HUES48 (cell line): ENCODE measurements around the gene GPR157.
"Not testable (repeated sequence)": the region's sequence is repeated elsewhere in the genome, so short reads cannot be mapped to it uniquely, and the experiment has no call there.

Experiments
- H3K27ac ChIP-seq: one replicate; pipeline ENCODE4 v1.7.0; 2013; ENCODE audit warnings: low read depth, low read length, inconsistent platforms
- H3K27me3 ChIP-seq: 2 replicates; pipeline ENCODE4 v1.6.1; 2013; ENCODE audit warnings: mild to moderate bottlenecking, low read length; ENCODE audit not compliant: control insufficient read depth, insufficient read depth
- H3K36me3 ChIP-seq: 2 replicates; pipeline ENCODE4 v1.6.1; 2013; ENCODE audit warnings: low read length; ENCODE audit not compliant: control insufficient read depth, insufficient read depth
- H3K4me1 ChIP-seq: 2 replicates; pipeline ENCODE4 v1.6.1; 2013; ENCODE audit warnings: mild to moderate bottlenecking, low read length; ENCODE audit not compliant: control insufficient read depth, insufficient read depth
- H3K4me3 ChIP-seq: 2 replicates; pipeline ENCODE4 v1.5.1; 2013; ENCODE audit warnings: mild to moderate bottlenecking, low read depth, low read length
- H3K9ac ChIP-seq: 2 replicates; pipeline ENCODE4 v1.6.1; 2013; ENCODE audit warnings: mild to moderate bottlenecking, low read depth, low read length, moderate library complexity
- H3K9me3 ChIP-seq: 2 replicates; pipeline ENCODE4 v1.6.1; 2013; ENCODE audit warnings: low read length; ENCODE audit not compliant: control insufficient read depth, insufficient read depth

Gene GPR157

DNA sequence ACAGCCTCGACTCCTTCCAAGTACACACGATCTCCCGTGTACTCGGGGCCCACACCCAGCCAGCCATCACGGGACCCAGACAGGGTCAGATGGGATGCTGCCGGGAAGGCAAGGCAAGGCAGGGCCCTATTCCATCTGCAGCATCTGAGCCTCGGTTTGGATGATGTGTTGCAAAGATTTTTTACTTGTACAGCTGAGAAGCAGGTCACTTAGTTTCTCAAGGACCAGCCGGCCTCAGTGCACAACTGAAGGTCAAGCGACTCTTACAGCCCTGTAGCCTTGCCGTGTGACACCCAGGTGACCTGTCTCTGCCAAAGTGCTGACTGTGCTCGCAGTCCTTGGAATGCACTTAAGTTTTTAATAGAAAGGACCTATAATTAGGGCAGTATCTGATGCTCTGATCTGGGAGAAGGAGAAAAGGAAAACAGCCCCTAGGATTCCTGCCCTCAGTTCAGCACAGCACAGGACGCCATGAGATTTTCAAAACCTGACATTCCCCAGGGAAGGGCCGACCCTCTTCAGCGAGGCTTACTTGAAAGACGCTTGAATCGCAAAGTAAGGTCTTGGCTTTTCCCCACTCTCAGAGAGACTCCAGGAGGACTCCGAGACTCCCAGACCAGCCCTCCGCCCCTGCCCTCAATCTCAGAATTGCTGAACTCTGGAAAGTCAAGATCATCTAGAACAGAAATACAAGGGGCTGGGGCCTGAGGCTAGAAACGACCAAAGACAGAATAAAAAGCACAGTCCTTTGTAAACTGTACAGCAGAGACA, 1.3 kb downstream of the GPR157 start:
- H3K4me1 ChIP-seq: peaks cover 3% of the 10 kb centered on the region; the same call in 1 of the 2 replicates
- H3K27me3 ChIP-seq: peaks cover 9% of the 10 kb centered on the region
- H3K9me3 ChIP-seq: no peaks in the 10 kb centered on the region
- no peak overlapping the region for H3K9ac ChIP-seq
- H3K36me3 ChIP-seq: no peaks in the 10 kb centered on the region
- H3K4me3 ChIP-seq: no peak overlapping the region
- no peak overlapping the region for H3K27ac ChIP-seq

DNA sequence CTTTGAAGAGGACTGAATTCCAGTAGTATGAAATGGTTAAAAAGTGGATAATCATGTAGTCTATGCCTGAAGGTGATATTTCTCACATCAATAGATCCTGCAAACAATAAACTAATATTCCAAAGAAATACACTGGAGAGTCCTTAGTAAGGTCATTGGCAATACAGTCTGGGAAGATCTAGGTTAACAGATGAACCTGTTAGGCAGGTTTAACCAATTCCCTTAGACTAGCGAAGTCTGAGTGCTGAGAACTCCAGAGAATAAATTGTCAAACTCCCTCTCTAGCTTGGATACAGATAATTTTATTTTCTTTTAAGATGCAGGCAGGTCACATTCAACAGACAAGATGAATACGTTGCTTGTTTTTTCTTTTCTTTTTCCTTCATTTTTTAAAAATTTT, 2.4 kb downstream of the GPR157 start:
- H3K36me3 ChIP-seq: no peaks in the 10 kb centered on the region

DNA sequence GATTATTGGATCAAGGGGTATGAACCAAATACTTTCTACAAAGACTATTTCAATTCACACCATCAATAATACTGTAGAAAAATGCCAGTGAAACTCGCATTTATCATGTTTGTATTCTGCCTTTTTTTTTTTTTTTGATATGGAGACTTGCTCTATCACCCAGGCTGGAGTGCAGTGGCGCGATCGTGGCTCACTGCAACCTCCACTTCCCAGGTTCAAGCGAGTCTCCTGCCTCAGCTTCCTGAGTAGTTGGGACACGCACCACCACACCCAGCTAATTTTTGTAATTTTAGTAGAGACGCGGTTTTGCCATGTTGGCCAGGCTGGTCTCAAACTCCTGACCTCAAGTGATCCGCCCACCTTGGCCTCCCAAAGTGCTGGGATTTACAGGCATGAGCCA, 3.1 kb downstream of the GPR157 start:
- H3K27ac ChIP-seq, H3K4me3 ChIP-seq, H3K36me3 ChIP-seq, H3K4me1 ChIP-seq, H3K9ac ChIP-seq, H3K9me3 ChIP-seq, H3K27me3 ChIP-seq: not testable (repeated sequence)

More for the DNA sequence above, 2.4 kb downstream of the GPR157 start:
- no peaks in the 10 kb centered on the region for H3K9me3 ChIP-seq
- H3K4me3 ChIP-seq: no peak overlapping the region
- H3K4me1 ChIP-seq: peaks cover 3% of the 10 kb centered on the region; the same call in 1 of the 2 replicates
- no peak overlapping the region for H3K9ac ChIP-seq
- H3K27ac ChIP-seq: no peak overlapping the region
- peaks cover 9% of the 10 kb centered on the region for H3K27me3 ChIP-seq

DNA sequence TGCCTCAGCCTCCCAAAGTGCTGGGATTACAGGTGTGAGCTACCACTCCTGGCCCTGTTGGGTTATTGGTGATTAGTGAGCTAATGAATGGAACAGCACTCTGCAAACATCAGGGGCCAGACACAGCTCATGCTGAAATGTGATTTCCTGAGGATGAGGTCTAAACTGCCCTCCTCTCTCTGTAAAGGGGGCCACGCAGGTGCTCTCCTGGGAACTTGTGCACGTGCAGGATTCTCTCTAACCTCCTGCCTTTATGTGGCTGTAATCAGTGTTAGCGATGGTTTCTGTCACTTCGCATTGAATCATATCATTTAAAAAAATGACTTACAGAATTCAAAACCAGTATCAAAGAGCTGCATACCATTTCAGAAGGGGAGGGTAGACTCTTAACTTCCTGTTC, 3.6 kb downstream of the GPR157 start:
- H3K9me3 ChIP-seq: no peaks in the 10 kb centered on the region

DNA sequence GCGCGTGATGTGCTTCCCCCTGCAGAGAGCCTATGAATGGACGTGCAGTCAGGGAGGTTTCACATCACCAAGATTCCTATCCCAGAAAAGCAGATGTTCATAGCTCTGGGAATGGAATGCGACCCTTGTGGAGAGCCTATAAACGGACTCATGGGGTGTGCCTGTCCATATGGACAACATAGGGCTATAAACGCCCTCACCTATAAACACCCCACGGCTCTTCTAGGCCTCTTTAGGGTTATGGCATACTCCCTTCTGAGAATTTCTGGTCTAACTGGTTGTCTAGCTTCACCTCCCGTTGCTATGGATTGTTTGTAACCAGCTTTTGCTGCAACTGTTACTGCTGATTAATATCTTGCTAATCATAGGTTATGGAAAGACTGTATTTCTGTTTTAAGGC, 4.5 kb downstream of the GPR157 start:
- H3K4me3 ChIP-seq, H3K9ac ChIP-seq, H3K9me3 ChIP-seq, H3K4me1 ChIP-seq, H3K27me3 ChIP-seq, H3K27ac ChIP-seq, H3K36me3 ChIP-seq: not testable (repeated sequence)

More for the DNA sequence above, 3.6 kb downstream of the GPR157 start:
- H3K9ac ChIP-seq: no peak overlapping the region
- H3K36me3 ChIP-seq: no peaks in the 10 kb centered on the region
- H3K27ac ChIP-seq: no peak overlapping the region
- H3K4me1 ChIP-seq: peaks cover 3% of the 10 kb centered on the region; the same call in 1 of the 2 replicates
- no peak overlapping the region for H3K4me3 ChIP-seq
- peaks cover 9% of the 10 kb centered on the region for H3K27me3 ChIP-seq

DNA sequence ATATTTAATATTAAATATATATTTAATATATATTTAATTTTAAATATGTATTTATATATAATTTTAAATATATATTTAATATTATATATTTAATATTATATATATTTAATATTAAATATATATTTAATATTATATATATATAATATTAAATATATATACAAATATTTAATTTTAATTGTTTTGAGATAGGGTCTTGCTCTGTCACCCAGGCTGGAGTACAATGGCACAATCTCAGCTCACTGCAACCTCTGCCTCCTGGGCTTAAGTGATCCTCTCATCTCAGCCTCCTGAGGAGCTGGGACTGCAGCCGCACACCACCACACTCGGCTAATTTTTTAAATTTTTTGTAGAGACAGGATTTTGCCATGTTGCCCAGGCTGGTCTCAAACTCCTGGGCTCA, 5.2 kb downstream of the GPR157 start:
- H3K4me3 ChIP-seq, H3K27me3 ChIP-seq, H3K36me3 ChIP-seq, H3K9ac ChIP-seq, H3K9me3 ChIP-seq, H3K27ac ChIP-seq, H3K4me1 ChIP-seq: not testable (repeated sequence)

DNA sequence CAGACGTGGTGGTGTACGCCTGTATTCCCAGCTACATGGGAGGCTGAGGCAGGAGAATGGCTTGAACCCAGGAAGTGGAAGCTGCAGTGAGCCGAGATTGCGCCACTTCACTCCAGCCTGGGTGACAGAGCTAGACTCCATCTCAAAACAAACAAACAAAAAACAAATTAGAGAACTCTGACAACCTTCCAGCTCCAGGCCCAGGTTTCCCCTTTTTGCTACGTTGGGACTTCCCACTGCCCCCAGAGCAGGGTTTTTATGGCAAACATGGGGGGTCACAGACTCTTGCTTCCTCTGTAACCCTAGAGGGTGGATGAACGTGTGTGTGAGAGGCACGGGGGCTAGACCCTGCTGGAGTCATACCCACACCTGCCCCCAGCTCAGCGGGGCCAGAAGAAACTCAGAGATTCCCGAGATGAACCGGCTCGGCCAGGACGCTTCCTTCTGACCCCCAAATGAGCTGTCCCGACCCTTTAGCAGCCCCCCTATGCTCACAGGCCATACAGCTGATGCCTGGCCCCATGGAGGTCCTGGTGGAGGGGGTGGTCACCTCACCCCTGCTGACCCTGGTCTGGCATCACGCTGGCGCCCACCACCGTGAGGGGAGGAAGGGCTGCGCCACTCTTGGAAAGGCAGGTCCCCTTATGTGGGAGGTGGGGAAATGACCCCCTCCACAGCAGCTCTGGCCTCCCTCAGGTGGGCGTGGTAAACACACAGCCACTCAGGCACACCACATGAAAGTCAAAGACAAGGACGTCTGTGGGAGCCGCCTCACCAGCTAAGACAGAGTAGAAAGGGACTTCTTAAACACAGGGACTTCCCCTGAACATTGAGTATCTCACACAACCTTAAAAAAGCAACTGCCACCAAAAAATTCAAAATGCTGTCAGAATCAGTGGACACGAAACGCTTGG, 7.1 kb downstream of the GPR157 start:
- Histone ChIP-seq H3K36me3 (no peaks in the 10 kb centered on the region), H3K9ac (no peak overlapping the region), H3K9me3 (no peaks in the 10 kb centered on the region), H3K4me3 (no peak overlapping the region), H3K27me3 (no peaks in the 10 kb centered on the region), H3K4me1 (no peaks in the 10 kb centered on the region), H3K27ac (no peak overlapping the region)

DNA sequence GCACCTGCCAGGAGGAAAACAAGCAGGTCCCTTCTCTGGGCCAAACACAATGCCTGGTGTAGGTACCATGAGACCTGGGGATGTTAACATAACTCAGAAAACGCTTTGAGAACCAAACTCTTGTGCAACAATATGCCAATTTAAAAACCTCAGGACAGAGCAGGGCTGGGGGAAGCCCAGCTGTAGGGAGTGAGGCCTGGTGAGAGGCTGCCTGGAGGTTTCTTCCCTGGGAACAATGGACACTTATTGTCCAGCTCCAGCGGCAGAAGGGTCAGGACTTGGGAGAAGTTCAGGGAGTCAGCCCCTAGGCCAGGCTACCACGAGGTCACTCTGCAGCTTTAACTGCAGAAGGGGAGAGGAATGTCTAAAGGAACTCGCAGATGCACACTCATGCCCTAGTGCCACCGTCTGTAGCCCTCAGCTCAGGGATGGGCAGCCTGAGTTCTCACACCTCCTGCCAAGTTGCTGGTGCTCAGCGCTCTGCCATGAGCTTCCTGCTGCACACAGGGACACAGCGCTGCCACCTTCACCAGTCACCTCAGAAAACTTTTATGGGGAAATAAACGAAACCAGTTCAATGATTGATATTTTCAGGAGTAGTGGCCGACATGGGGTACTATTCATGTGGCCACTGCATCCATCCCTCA, 8.5 kb downstream of the GPR157 start:
- H3K9ac ChIP-seq: no peak overlapping the region
- no peaks in the 10 kb centered on the region for H3K36me3 ChIP-seq
- H3K4me1 ChIP-seq: no peaks in the 10 kb centered on the region
- no peaks in the 10 kb centered on the region for H3K27me3 ChIP-seq
- H3K27ac ChIP-seq: no peak overlapping the region
- no peaks in the 10 kb centered on the region for H3K9me3 ChIP-seq
- no peak overlapping the region for H3K4me3 ChIP-seq

DNA sequence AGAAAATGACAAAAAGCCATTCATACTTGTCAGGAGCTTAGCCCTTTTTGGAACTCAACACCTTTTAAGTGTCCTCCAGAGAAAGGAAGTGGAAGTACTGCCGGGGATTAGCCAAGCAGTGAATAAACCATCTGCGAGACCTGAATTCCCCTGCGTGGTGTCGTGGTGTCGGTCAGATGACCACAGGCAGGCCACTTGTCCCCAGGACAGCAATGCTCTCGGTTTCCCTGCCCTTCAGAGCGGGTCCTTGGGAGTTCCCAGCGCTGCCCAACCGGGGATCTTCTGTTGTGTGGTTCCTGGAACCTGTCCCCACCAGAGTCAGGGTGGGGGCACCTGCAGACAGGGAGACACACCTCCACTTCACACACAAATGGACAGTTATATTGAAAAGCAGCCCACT, 9.2 kb downstream of the GPR157 start:
- Histone ChIP-seq H3K9me3 (no peaks in the 10 kb centered on the region), H3K4me3 (no peak overlapping the region), H3K36me3 (no peaks in the 10 kb centered on the region), H3K27ac (no peak overlapping the region), H3K9ac (no peak overlapping the region), H3K4me1 (no peaks in the 10 kb centered on the region), H3K27me3 (no peaks in the 10 kb centered on the region)

DNA sequence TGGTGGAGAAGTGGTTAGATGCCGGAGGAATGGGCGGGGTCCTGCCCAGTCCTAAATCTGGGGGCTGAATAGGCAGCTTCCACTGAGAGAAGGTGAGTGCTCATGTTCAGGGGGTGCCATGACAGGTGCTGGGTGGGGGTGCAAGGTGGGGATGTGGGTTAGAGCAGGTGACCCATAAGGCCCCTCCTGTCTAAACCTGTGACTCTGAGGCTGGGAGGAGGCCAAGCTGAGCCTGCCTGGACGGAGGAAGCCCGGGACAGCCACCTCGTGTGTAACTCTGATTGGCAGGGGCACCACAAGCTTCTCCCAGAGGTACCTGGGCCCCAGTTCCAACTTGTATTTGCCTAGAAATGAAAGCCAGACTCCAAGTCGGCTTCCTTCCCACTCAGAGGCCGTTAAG, 10.7 kb downstream of the GPR157 start:
- no peaks in the 10 kb centered on the region for H3K4me1 ChIP-seq
- no peaks in the 10 kb centered on the region for H3K36me3 ChIP-seq
- H3K9me3 ChIP-seq: no peaks in the 10 kb centered on the region
- no peak overlapping the region for H3K9ac ChIP-seq
- no peak overlapping the region for H3K27ac ChIP-seq
- H3K4me3 ChIP-seq: no peak overlapping the region
- no peaks in the 10 kb centered on the region for H3K27me3 ChIP-seq
